Loucy (cell line): ENCODE measurements around the gene CTCFL.

Source experiments
- CTCF ChIP-seq: fragments of 200-600 bp; sonication (generic); conservative IDR thresholded peaks from 2 replicates; pipeline ENCODE4 v1.5.1; 2014; ENCODE audit warnings: mild to moderate bottlenecking, antibody characterized with exemption, low read length
- EZH2phosphoT487 ChIP-seq: fragments of 200-600 bp; IDR thresholded peaks from 2 replicates; pipeline ENCODE4 v1.6.1; 2018; ENCODE audit warnings: antibody characterized with exemption, mild to moderate bottlenecking, moderate library complexity, borderline replicate concordance

- TF ChIP-seq CTCF (no peak), EZH2phosphoT487 (no peak)
Measured at GRCh38 chr20:57493091-57493615, 31.8 kb downstream of the CTCFL start.
